NT2/D1 (cell line): ENCODE data around the gene NLRP5.

Experiments
- SUZ12 ChIP-seq: IDR thresholded peaks from 2 replicates; pipeline ENCODE4 v1.6.1; 2011; ENCODE audit not compliant: insufficient read length, insufficient read depth; ENCODE audit errors: extremely low read depth
- YY1 ChIP-seq: IDR thresholded peaks from 2 replicates; pipeline ENCODE4 v1.6.1; 2011; ENCODE audit not compliant: insufficient read length, insufficient read depth

- TF ChIP-seq YY1 (no peak), SUZ12 (no peak)
Measured at GRCh38 chr19:56106397-56106849, 119.8 kb downstream of the NLRP5 start.
